T-helper 1 cell treated with Interleukin-12 subunit alpha and Interleukin-12 subunit beta and Interleukin-4 antibody, amounts not matched to agents 30 μg/mL and 1 μg/mL, for 36 hours (primary cell): ENCODE measurements around the gene TRIM17.

Source experiments
- H3K27ac Mint-ChIP-seq: one replicate; pipeline ENCODE4 v1.8.0; 2021; ENCODE audit warnings: mild to moderate bottlenecking, mixed read lengths
- H3K27me3 Mint-ChIP-seq: one replicate; pipeline ENCODE4 v1.8.0; 2021; ENCODE audit warnings: low read depth, mixed read lengths
- H3K36me3 Mint-ChIP-seq: one replicate; pipeline ENCODE4 v1.8.0; 2021; ENCODE audit warnings: low read depth, mixed read lengths
- H3K4me1 Mint-ChIP-seq: one replicate; pipeline ENCODE4 v1.8.0; 2021; ENCODE audit warnings: low read depth, mixed read lengths
- H3K4me3 Mint-ChIP-seq: one replicate; pipeline ENCODE4 v1.8.0; 2021; ENCODE audit warnings: mild to moderate bottlenecking, moderate library complexity, mixed read lengths
- H3K9me3 Mint-ChIP-seq: one replicate; pipeline ENCODE4 v1.8.0; 2021; ENCODE audit warnings: mixed read lengths

Gene TRIM17

DNA sequence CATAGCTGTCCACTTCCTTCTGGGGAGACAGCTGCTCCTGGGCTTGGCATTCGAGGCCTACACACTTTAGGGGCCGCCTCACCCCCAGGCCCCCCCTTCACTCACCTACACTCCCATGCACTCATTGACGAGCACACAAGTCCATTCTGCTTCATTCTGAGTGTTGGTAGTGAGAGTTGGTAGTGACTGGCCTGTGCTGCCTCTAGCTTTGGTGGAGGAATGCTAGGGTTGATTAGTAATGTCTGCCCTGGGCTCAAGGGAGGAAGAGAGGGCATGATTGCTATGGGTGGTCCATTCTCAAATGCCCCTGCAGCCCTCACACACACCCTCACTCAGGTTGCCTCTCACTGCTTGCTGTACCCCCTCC lies 40.4 kb downstream of the TRIM17 start:
- Mint-ChIP-seq H3K27me3 (peaks cover 26% of the 10 kb centered on the region), H3K27ac (no peak overlapping the region)

DNA sequence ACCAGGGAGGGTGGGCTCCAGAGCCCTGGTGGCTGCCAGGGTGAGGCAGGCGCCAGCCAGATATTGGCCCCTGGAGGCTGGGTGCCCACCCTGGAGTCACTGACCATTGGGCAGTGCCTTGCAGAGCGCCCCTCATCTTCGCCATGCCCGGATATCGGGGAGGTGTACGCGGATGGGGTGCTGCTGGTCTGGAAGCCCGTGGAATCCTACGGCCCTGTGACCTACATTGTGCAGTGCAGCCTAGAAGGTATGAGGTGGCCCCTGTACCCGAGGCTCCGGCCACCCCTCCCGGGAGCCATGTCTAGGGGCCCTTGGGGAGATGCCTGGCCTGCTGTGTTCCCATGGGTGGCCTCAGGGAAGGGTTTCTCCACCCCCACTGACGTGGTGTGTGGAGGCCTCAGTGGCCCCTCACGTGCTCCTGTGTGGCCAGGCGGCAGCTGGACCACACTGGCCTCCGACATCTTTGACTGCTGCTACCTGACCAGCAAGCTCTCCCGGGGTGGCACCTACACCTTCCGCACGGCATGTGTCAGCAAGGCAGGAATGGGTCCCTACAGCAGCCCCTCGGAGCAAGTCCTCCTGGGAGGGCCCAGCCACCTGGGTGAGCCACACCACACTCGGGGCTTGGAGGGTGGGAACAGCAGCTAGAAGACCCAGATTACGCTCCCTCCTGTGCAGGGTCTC lies 40.9 kb downstream of the TRIM17 start:
- H3K4me1 Mint-ChIP-seq: peaks cover 6% of the 10 kb centered on the region
- no peak overlapping the region for H3K4me3 Mint-ChIP-seq
- H3K9me3 Mint-ChIP-seq: no peaks in the 10 kb centered on the region
- H3K27me3 Mint-ChIP-seq: peaks cover 21% of the 10 kb centered on the region
- no peak overlapping the region for H3K27ac Mint-ChIP-seq
- H3K36me3 Mint-ChIP-seq: no peaks in the 10 kb centered on the region

More for the DNA sequence above, 40.4 kb downstream of the TRIM17 start:
- no peak overlapping the region for H3K4me3 Mint-ChIP-seq
- no peaks in the 10 kb centered on the region for H3K9me3 Mint-ChIP-seq
- H3K36me3 Mint-ChIP-seq: no peaks in the 10 kb centered on the region
- H3K4me1 Mint-ChIP-seq: peaks cover 6% of the 10 kb centered on the region

DNA sequence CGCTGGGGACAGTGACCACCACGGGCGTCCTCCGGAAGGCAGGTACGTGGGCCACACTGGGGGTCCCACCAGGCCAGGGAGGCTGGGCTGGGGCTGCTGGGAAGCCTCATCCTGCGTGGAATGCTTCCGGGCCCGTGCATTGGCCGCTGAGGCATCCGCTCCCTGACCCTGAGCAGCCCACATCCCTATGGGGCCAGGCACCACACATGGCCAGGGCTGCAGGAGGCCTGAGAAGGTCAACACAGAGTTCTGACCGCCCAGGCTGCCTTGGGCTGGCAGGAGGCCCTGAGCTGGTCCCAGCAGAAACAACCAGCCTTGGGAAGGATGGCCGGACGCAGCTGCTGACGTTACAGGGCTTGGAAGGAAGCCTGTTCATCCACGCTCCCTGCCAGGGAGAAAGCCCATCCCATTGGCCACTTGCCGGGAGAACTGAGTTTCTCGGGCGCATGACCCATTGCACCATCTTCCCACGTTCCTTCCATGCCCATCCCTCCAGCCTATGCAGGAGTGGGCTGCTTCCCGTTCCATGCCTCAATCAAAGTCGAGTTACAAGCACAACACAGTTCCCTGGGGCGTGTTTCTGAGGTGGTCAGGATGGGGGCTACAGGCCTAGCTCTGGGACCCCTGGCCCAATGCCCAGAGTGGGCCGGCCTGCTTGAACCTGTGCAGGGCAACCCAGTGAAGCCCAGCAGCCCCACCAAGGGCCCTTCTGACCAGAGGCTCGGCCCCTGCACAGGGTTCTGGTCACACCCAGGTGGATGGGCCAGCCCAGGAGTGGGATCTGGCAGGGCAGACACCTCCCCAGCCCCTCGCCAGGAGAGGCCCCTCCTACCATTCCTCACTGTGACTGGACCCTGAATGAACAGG lies 41.7 kb downstream of the TRIM17 start:
- Mint-ChIP-seq H3K27ac (no peak overlapping the region), H3K36me3 (no peaks in the 10 kb centered on the region), H3K9me3 (no peaks in the 10 kb centered on the region), H3K27me3 (peaks cover 13% of the 10 kb centered on the region), H3K4me1 (peaks cover 6% of the 10 kb centered on the region), H3K4me3 (no peak overlapping the region)

DNA sequence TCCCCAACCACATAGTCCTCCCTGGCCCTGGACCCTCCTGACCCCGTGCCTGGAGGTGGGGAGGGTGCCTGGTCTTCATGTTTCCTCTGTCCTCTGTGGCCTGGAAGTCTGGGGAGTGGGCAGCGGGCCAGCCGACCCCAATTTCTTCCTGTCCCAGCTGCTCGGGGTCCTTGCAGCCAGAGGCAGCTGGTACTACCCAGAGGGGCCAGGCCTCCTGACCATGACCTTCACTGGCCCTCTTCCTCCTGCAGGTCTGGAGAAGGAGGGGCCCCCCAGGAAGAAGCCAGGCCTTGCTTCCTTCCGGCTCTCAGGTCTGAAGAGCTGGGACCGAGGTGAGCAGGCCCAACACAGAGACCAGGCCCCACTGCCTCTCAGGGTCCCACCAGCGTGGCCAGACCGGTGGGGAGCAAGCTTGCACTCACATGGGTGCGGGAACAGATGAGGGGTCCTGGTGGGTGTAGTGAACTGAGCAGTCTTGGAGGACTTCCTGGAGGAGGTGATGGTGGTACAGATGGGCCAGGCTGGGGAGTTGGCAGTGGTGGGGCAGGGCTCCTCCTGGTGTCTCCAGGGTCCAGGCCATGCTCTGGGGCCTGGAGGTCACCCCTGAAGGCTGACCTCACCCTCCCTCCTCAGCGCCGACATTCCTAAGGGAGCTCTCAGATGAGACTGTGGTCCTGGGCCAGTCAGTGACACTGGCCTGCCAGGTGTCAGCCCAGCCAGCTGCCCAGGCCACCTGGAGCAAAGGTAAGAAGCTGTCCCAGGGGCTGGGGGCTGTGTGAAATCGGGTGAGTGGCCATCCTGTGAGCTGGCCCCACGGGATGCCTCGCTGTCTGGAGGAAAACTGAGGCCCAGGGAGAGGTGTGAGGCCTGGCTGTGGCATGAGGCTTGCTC lies 42.7 kb downstream of the TRIM17 start:
- Mint-ChIP-seq H3K4me3 (no peak overlapping the region), H3K27ac (no peak overlapping the region), H3K36me3 (no peaks in the 10 kb centered on the region), H3K27me3 (peaks cover 4% of the 10 kb centered on the region), H3K9me3 (no peaks in the 10 kb centered on the region), H3K4me1 (peaks cover 2% of the 10 kb centered on the region)

DNA sequence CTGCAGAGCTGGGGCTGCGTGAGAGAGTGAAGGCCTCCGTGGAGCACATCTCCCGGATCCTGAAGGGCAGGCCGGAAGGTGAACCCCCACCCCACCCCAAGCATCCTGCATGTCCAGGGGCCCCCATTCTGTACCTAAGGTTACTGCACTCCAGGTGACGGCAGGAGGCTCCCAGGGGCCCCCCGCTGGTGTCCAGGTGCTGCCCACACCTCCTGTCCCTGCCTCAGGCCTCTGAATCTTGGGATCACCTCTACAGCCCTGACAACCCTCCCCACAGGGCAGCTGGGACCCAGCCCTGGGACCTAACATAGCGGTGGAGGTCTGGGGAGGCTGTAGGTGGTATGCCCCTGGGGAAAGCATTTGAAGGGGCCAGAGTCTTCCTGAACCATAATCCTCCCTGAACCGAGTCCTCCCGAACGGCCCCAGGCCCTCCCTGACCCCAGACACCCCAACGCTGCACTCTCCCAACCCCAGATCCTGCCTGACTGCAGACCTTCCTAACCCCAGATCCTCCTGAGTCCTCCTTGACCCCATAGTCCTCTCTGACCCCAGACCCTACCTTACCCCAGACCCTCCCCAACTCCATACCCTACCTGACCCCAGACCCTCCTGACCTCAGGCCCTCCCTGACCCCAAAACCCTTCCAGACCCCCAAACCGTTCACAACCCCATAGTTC lies 43.5 kb downstream of the TRIM17 start:
- no peak overlapping the region for H3K27ac Mint-ChIP-seq
- no peaks in the 10 kb centered on the region for H3K27me3 Mint-ChIP-seq
- no peaks in the 10 kb centered on the region for H3K9me3 Mint-ChIP-seq
- no peaks in the 10 kb centered on the region for H3K36me3 Mint-ChIP-seq
- no peak overlapping the region for H3K4me3 Mint-ChIP-seq
- no peaks in the 10 kb centered on the region for H3K4me1 Mint-ChIP-seq

DNA sequence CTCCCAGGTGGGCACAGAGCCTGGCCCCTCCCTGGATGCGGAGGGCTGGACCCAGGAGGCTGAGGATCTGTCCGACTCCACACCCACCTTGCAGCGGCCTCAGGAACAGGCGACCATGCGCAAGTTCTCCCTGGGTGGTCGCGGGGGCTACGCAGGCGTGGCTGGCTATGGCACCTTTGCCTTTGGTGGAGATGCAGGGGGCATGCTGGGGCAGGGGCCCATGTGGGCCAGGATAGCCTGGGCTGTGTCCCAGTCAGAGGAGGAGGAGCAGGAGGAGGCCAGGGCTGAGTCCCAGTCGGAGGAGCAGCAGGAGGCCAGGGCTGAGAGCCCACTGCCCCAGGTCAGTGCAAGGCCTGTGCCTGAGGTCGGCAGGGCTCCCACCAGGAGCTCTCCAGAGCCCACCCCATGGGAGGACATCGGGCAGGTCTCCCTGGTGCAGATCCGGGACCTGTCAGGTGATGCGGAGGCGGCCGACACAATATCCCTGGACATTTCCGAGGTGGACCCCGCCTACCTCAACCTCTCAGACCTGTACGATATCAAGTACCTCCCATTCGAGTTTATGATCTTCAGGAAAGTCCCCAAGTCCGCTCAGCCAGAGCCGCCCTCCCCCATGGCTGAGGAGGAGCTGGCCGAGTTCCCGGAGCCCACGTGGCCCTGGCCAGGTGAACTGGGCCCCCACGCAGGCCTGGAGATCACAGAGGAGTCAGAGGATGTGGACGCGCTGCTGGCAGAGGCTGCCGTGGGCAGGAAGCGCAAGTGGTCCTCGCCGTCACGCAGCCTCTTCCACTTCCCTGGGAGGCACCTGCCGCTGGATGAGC lies 44.3 kb downstream of the TRIM17 start:
- Mint-ChIP-seq H3K27me3 (no peaks in the 10 kb centered on the region), H3K4me1 (no peaks in the 10 kb centered on the region), H3K36me3 (no peaks in the 10 kb centered on the region), H3K9me3 (no peaks in the 10 kb centered on the region), H3K4me3 (no peak overlapping the region), H3K27ac (no peak overlapping the region)

DNA sequence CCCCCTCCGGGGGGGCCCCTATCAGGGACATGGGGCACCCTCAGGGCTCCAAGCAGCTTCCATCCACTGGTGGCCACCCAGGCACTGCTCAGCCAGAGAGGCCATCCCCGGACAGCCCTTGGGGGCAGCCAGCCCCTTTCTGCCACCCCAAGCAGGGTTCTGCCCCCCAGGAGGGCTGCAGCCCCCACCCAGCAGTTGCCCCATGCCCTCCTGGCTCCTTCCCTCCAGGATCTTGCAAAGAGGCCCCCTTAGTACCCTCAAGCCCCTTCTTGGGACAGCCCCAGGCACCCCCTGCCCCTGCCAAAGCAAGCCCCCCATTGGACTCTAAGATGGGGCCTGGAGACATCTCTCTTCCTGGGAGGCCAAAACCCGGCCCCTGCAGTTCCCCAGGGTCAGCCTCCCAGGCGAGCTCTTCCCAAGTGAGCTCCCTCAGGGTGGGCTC lies 44.9 kb downstream of the TRIM17 start:
- H3K27ac Mint-ChIP-seq: no peak overlapping the region
- no peaks in the 10 kb centered on the region for H3K9me3 Mint-ChIP-seq
- no peaks in the 10 kb centered on the region for H3K36me3 Mint-ChIP-seq
- H3K27me3 Mint-ChIP-seq: no peaks in the 10 kb centered on the region
- no peaks in the 10 kb centered on the region for H3K4me1 Mint-ChIP-seq
- H3K4me3 Mint-ChIP-seq: no peak overlapping the region

DNA sequence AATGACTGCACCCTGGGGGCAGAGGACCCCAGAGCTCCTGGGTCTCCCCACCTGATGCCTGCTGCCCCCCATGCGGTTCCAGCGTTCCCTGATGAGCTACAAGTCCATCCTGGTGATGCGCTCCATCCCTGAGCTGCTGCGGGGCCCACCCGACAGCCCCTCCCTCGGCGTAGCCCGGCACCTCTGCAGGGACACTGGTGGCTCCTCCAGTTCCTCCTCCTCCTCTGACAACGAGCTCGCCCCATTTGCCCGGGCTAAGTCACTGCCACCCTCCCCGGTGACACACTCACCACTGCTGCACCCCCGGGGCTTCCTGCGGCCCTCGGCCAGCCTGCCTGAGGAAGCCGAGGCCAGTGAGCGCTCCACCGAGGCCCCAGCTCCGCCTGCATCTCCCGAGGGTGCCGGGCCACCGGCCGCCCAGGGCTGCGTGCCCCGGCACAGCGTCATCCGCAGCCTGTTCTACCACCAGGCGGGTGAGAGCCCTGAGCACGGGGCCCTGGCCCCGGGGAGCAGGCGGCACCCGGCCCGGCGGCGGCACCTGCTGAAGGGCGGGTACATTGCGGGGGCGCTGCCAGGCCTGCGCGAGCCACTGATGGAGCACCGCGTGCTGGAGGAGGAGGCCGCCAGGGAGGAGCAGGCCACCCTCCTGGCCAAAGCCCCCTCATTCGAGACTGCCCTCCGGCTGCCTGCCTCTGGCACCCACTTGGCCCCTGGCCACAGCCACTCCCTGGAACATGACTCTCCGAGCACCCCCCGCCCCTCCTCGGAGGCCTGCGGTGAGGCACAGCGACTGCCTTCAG lies 45.5 kb downstream of the TRIM17 start:
- Mint-ChIP-seq H3K36me3 (no peaks in the 10 kb centered on the region), H3K4me3 (no peak overlapping the region), H3K9me3 (no peaks in the 10 kb centered on the region), H3K4me1 (no peaks in the 10 kb centered on the region), H3K27ac (no peak overlapping the region), H3K27me3 (no peaks in the 10 kb centered on the region)

DNA sequence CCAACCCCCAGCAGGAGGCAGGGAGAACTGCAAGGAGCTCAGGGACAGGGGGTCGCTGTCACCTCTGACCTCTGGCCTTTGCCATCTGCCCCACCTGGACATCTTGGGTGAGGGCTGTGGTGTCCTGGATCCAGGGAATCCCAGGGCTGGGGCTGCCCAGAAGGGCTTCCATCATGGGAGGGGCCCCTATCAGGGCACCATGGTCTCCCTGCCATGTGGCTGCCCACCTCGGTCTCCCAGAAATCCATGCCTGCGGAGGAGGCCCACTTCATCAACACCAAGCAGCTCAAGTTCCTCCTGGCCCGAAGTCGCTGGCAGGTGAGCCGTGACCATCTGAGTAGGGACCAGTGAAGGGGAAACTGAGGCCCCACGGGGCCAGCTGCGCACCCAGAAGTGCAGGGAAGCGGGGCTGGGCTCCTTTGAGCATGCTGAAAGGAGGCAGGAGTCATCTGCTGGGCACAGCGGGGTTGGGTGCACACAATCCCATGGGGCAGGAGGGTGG lies 46.2 kb downstream of the TRIM17 start:
- no peak overlapping the region for H3K4me3 Mint-ChIP-seq
- H3K27ac Mint-ChIP-seq: no peak overlapping the region
- H3K27me3 Mint-ChIP-seq: no peaks in the 10 kb centered on the region
- H3K36me3 Mint-ChIP-seq: no peaks in the 10 kb centered on the region
- H3K9me3 Mint-ChIP-seq: no peaks in the 10 kb centered on the region
- no peaks in the 10 kb centered on the region for H3K4me1 Mint-ChIP-seq

DNA sequence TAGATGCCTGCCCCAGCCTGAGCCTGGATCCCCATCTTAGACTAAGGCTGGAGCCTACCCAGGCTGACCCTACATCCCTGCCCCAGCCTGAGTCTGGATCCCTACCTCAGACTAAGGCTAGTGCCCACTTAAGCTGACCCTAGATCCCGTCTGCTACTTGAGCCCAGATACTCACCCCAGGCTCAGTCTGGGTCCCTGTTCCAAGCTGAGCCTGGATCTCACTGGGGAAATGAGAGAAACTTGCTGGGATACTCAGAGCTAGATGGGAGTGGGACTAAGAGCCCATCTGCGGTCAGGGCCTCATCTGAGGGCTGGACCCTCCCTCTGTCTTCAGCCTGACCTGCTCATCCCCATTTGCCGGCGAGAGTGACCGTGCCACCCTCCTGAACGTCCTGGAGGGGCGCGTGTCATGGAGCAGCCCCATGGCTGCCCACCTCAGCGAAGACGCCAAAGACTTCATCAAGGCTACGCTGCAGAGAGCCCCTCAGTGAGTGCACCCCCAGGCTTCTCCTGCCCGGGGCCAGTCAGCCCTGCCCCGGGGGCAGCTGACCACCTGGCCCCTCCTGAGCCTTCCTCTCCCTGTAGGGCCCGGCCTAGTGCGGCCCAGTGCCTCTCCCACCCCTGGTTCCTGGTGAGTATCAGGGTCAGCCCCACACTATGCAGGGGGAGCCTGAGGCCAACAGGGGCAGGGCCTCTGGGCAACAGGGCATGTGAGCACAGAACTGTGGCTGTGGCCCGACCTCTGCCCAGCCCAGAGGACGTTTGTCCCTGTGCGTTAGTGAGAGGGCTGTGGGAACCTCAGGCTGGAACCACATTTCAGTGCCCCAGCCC lies 46.8 kb downstream of the TRIM17 start:
- no peaks in the 10 kb centered on the region for H3K9me3 Mint-ChIP-seq
- H3K4me3 Mint-ChIP-seq: no peak overlapping the region
- no peaks in the 10 kb centered on the region for H3K36me3 Mint-ChIP-seq
- no peaks in the 10 kb centered on the region for H3K27me3 Mint-ChIP-seq
- H3K27ac Mint-ChIP-seq: no peak overlapping the region
- no peaks in the 10 kb centered on the region for H3K4me1 Mint-ChIP-seq

DNA sequence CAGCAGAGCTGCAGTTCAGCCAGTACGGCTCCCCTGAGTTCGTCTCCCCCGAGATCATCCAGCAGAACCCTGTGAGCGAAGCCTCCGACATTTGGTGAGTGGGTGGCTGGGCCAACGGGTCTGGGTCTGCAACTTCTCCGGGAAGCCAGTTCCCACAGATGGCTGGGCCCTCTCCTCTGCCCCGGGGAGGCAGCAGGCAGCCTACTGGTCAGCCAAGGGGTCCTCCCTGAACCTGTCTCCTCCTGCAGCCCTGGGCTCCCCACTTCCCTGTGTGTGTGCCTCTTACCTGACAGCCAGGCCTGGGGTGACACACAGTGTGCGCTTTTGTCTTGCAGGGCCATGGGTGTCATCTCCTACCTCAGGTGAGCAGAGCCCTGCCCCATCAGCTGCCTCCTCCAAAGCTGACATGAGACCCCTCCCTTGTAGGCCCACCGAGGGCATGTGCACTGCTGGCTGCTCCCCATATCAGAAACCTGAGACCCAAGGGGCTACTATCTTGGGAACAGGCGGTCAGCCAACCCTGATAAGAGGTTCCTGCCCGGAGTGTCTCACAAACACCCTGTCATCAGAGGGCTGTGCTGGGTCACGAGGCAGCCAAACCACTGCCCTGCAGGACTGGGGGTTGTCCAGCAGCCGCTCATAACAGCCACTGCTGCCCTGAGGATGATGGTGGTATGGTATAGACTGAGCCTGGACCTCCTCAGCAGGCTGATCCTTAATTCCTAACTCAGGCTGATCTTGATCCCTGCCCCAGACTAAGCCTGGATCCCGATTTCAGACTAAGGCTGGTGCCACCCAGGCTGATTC lies 47.7 kb downstream of the TRIM17 start:
- Mint-ChIP-seq H3K4me3 (no peak overlapping the region), H3K4me1 (no peaks in the 10 kb centered on the region), H3K36me3 (no peaks in the 10 kb centered on the region), H3K27me3 (no peaks in the 10 kb centered on the region), H3K9me3 (no peaks in the 10 kb centered on the region), H3K27ac (no peak overlapping the region)
